Muscle of back (tissue), 11 donors: ENCODE data around the gene COX4I1. TPM values are rescaled to one million over a fixed set of nuclear protein-coding genes. Genes with fewer than 3 reads are reported as not detected.
"Not testable (repeated sequence)": the region's sequence is repeated elsewhere in the genome, so short reads cannot be mapped to it uniquely, and the experiment has no call there.

Experiments used
- DNase-seq, 3 donors: peaks; one replicate each; pipeline versions ENCODE4 v3.0.0 to v3.0.0-alpha.2; 2013
- polyA plus RNA-seq, 10 donors: library from polyadenylated mRNA; unstranded; fragments of 120-200 nt; gene quantifications; one replicate each; pipeline ENCODE4 v1.2.1, GENCODE V29; 2013; ENCODE audit not compliant: insufficient read length in 10 of 10

Gene COX4I1
- polyA plus RNA-seq, 10 donors = 332 to 475 (median 380) TPM

DNA sequence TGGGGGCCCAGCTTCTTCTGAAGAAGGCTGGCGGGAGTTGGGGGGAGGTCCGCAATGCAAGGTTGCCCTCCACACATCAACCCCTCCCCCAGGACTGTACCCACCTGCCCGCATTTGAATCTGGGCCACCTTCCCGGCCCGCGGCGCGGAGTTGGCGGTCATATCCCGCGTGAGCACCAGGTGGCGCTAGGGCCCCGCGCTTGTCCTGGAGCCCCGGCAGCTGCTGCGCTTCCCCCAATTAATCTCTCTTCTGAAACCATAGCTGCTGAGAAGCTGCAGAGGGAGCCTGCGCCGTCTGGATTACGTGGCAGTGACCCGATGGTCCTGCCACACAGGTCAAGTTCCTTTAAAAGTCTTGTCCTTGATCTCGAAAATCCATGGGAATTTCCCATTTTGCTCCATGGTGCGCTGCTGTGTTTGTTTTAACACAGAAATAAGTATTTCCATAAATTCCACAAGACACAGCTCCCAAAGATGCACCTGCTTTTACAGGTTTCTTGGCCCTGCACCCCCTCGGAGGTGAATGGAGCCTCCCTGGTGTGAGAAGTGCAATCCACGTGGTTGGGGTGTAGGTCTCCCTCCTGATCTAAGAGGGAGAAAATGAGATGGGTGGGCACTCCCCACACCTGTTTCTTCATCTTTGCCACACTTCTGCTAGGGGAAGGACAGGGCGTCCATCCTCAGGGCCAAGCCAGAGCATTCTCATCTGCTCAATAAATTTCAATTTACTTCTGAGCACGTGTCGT, 22.1 kb downstream of the COX4I1 start:
- peak; percentile 63 to 89 (median 83) for DNase-seq

DNA sequence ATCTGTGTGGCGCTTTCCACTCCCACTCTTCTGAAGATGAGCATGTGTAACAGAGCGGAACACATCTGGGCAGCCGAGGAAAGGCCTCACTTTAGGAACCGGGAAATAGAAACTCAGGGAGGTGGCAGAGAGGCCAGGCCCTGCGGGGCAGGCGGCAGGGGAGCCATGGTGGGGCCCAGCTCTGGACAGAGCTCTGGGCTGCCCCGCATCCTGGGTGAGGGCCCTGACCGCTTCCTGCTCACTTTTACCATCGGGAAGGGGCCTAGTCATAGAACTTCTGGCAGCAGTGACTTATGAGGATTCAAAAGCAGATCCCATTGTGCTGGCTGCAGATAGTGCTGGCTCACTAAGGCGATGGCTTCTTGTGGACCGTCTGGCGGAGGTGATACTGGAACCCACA, 22.6 kb downstream of the COX4I1 start:
- no peak for DNase-seq

DNA sequence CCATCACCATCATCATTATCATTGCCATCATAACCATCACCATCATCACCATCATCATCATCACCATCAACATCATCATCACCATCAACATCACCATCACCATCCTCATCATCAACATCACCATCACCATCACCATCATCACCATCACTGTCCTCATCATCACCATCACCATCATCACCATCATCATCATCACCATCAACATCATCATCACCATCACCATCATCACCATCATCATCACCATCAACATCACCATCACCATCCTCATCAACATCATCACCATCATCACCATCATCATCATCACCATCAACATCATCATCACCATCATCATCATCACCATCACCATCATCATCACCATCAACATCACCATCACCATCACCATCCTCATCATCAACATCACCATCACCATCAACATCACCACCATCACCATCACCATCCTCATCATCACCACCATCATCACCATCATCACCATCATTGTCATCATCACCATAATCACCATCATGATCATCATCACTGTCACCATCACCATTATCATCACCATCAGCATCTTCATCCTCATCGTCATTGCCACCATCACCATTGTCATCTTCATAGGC, 23.9 kb downstream of the COX4I1 start:
- no peak for DNase-seq

DNA sequence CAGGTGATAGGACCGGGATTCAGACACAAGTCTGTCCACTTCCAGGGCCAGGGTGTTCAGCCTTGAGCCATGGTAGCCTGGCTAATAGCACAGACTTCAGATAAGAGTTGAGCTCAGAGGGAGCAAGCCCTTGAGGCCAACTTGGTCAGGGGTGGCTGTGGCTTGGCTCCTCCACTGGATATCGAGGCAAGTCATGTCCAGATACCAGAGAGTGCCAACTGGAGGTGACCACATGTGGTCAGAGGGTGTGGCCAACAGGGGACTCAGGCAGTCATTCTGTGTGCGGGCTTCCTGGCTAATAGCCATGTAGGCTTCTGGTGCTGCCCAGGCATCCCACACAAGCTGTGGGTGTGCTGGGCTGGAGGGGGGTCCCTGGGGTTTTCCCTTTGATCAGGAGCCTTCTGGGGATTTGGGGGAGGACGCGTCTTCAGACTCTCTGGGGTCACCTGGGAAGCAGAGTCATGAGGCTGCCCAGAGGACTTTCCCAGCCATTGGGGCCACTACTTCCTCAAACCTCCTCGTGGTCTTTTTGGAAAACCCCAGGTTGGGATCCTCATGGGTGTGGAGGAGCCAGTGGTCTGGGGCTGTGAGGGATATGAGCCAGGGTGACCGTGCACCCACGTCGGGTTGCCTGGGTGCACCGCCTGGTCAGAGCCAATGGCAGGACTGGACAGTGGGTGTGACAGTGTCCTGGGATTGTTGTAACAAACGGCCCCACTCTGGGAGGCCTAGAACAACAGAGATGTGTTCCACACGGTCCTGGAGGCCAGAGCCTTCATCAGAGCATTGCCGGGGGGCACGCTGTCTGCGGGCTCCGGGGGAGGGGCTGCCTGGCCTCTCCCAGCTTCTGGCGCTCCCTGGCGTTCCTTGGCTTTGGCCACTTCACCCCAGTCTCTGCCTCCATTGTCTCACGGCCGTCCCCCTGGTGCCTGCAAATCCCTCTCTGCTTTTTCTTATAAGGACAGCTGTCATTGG, 25.0 kb downstream of the COX4I1 start:
- no peak for DNase-seq

DNA sequence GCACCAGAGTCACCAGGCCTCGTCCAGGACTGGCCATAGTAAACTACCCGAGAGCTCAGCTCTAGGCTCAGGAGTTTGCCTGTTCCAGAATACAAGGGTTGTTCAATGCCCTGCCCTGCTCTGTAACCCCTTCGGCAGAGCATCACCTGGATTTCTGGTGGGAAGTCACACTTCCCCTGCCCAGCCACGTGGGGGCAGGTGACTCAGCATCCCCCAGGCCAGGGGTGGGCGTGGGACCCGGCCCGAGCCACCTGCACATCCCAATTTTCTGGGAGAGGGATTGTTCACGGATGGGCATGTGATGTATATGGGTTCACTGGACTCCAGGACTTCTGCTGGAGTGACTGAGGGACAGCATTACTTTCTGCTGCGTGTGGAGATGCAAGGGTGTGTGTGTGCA, 25.8 kb downstream of the COX4I1 start:
- no peak for DNase-seq

DNA sequence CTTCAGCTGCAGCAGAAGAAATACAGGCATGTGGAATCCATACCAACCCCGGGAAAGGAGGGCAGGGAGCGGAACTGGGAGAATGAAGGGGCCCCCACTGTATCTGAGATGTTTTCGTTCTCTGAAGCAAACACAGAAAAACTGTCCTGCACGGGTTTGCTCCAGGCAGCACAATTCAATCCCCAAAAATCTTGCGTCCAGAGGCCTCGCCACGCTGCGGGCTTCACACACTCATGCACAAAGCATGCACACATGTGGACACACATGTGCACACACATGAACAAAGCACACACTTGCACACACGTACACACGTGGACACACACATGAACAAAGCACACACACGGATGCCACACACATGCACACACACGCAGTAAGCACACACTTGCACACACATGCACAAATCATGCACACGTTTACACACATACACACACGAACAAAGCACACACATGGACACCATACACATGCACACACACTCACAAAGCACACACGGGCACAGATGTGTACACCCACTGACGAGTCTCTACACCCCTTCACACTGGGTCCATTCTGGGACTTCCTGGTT, 27.3 kb downstream of the COX4I1 start:
- no peak for DNase-seq

DNA sequence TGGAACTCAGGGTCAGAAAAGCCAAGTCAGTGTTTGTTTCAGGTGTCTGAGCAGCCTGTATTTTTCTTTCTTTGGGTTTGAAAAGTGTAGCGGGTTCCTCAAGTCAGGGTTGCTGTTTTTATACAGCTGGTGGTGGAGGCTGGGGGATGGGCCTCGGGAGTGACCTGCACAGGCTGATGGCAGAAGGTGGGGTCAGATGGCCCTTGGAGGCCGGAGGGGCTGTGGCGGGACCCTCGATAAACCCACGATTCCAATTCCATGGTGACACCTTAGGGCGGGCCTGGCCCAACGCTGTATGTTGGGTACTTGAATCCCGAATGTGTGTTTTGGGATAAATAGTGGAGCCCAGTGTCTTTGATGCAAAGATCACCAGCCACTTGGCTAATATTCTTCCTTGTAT, 28.7 kb downstream of the COX4I1 start:
- no peak for DNase-seq

DNA sequence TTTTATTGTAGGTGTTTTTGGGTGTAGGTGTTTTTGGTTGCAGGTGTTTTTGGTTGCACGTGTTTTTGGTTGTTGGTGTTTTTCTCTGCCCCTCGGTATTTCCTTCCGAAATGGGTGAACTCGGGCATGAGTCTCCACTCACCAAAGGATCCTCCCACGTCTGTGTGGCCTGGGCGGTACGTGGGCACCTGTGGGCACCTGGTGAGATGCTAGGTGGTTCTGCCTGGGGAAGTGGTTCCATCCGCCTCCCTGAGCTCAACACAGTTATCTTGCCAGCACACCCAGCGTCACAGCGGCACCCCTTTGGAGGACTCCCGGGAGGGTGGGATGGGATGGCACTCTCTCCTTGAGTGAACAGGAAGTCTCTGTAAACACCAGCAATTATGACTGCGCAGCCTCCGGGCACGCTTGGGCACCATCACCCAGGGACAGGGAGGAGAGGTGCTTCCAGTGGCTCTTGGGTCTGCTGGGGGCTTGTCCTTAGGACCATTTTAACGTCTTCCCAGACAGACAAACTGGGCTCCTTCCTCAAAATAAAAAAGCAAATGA, 29.8 kb downstream of the COX4I1 start:
- DNase-seq = no peak

DNA sequence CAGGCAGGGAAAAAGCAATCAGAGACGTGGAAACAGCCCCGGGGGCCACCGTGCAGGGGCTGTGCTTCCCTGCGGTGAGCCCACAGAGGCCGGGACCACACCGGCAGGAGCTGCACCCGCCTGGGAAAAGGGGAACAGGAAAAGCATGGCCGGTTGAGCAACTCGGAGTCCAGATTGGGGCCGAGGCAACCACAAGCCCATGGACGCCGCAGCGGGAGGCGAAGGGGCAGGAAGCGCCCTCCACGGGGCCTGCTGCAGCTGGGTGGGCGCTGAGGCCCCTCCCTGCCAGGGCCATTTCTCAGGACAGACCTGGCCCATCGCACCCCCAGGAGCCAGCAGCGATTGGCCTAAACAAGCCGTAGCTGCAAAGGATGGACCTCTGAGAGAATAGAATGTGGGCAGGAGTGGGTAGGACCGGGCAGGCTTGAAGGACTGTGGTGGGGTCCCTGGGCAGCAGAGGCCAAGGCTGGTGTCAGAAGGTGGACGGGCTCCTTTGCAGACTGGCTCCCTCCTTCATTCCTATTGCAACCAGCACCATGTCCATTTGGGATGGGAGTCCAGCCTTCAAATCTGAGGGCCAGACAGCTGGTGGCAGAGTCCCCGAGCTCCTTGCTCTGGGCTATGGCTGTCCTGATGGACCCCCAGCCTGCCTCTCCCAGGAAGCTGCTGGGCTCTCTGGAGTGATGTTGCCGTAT, 30.4 kb downstream of the COX4I1 start:
- DNase-seq = peak in 1 of 3 donors; percentile 55

DNA sequence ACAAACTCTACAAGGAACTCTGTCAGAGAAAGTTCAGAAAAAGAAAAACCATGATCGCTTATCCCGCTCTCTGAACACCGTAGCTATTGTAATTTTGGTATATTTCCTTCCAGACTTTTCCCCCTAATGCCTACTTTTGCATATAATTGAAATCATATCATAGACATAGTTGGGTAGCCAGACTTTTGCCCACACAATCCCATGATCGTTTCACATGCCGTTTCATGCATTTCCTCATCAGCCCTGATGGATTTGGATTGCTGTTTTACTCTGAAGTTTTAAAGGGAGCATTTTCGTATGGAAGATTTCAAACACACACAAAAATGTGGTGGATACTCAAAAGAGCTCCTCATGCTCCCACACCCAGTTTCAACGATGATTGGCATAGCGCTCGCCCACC, 31.3 kb downstream of the COX4I1 start:
- no peak for DNase-seq

DNA sequence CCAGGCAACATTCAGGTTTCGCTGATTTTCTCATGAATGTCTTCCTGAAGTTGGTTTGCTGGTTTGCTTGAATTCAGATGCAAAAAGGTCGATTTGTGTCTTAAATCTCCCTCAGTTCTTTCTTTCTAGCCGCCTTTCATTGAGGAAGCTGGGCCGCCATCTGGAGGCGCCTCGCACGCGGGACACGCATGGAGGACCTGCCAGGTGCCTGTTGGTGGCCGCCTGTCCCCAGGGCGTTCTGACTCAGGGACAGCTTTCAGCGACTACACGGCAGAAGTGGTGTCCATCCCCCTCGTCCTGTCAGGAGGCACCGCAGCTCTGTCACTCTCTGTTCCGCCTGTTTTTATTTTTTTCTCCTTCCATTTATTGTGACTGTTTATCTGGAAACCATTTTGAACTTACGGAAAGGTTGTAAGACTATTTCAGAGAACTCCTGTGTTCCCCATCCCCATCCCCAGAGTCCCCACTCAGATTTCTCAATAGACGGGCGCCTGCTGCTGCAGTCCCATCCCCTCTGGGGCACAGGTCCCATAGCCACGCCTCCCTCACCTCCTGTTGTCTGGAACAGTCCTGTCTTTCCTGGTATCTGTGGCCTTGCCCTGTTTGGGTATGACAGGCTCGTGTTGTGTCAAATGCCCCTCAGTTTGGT, 33.2 kb downstream of the COX4I1 start:
- no peak for DNase-seq

DNA sequence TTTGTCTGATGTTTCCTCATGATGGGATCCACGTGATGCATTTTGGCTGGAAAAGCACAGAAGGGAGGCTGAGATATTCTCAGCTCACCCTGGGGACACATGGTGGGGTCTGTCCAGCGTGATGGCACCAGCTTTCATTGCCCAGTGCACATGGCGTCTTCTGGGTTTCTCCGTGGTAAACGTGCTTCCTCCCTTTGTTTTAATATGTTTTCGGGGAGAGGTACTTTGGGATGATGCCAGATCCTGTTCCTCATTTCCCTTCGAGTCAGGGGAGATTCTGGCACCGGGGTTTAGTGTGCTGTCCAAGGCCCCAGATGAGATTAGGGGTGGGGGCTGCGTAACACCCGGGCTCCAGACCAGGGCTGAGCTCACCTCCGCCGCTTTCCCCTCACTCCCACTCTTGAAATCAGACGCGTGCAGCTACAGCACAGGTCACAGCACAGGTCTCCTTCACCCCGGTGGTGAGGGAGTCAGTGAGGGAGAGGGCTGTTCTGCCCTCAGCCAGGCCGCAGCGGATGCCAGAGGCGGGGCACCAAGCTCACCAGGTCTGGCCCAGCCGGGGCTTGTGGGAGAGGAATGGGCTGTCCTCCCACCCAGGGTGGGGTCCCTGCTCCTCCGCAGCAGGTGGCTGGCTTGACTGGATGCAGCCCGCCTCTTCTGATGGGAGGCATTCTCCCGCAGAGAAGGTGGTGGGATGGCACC, 33.9 kb downstream of the COX4I1 start:
- no peak for DNase-seq

DNA sequence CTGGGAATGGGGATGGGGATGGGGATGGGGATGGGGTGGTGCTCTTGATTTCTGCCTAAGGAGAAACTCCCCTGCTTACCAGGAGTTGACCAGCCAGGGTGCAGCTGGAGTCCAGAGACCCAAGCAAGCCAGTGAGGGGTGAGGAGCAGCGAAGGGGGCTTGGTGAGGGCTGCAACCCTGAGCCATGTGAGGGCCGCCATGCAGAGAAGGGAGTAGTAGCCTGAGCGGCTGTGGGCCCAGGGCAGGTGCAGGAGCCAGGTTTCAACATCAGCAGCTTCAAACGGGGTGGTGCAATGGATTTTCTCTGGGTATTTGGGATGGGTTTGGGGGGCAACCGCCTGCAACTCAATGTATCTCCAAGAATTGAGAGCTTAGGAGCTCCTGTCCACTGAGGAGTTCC, 35.2 kb downstream of the COX4I1 start:
- DNase-seq = no peak

DNA sequence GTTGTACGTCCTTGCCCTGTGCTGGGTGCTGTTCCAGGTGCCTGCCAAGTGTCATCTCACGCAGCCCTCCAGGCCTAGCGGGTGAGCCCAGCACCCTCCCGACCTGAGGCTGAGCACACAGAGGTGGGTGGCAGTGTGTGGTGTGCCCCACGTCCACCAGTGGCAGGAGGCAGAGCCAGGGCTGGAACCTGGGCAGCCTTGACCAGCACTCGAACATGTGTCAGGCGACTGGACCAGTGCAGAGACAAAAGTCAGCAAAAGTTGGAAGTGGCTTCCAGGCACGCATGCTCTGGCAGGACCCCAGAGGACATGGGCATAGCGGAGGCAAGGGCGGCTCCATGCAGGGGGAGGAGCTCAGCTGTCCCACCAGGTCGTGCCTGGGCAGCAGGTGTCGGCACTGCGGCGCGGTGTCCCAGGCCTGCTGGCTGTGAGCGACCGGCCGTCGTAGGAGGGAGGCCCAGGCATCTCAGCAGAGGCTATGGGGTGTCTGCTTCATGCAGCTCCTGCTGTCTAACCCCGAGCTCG, 35.8 kb downstream of the COX4I1 start:
- DNase-seq = no peak

DNA sequence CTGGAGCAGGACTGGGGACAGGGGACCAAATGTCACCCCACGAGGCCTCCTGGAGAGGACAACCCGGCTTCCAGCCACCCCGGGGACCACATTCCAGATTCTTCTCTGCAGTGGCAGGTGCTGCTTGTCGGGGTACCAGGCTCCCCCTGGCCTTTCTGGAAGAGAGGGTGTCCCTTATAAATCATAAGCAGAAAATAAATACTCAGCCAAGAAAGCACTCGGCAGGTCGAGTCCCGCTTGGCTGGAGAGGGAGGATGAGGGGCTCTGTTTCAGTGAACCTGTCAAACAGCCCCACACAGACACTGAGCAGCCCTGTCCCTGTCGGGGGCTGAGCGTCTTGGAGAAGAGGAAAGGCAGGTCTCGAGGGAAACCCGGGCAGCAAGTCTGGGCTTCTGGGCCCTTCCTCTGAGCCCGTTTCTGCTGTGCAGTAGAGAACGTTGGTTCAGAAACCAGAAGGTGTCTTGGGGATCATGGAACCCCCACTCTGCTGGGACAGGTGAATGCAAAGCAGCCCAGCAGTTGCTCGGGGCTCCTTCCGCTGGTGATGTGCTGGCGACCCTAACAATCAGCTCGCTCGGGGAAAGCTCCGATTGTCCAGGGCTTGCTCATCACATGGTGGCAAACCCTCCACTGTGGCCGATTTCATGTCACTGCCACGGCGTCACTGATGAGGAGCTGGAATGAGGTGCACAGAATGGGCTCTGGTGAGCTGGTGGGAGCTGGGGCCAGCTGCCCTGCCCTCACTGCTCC, 36.6 kb downstream of the COX4I1 start:
- DNase-seq = no peak

DNA sequence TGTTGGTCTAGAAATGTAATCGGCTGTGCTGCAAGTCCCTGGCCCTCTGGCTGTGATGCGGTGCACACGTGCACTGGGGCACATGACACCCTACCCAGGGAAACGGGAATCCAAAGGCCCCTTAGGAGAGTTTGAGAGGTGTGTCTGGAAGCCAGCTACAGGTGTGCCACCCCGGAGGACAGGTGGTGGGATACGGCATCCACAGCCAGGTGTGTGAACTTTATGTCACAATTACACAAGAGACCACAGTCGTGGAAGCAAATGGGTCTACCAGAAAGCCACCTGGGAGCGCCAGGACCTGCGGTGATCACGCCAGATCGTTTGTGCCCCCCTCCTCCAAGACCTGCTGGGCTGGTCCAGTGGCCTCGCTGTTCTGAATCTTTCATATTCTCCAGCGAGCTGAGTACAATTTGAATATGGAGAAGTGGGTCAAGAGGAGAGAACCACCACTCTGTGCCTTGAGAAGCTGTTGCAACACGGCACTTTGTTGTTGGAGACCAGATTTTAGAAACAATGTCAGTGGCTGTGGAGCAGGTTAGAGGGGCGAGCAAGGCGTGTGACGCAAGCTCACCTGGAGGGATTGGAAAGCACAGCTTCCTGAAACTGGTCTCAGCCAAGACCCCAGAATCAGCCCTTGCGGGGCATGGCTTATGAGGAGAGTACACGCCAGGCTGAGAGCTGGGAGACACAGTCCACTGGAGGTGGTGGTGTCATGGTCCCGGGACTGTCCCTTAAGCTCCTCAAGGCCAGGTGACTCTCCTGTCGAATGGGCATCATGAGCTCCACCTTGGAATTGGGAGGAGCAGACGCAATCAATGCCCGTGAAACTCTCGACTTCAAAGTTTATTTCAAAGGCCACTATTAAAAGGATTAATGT, 37.4 kb downstream of the COX4I1 start:
- DNase-seq = no peak

DNA sequence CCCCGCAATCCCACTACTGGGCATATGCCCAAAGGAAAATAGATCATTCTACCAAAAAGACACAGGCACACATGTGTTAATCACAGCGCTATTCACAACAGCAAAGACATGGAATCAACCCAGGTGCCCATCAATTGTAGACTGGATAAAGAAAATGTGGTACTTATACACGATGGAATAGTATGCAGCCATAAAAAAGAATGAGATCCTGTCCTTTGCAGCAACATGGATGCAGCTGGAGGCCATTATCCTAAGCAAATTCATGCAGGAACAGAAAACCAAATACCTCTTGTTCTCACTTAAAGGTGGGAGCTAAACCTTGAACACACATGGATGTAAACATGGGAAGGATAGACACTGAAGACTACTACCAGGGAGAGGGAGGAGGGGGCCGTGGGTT, 38.2 kb downstream of the COX4I1 start:
- DNase-seq = not testable (repeated sequence)

DNA sequence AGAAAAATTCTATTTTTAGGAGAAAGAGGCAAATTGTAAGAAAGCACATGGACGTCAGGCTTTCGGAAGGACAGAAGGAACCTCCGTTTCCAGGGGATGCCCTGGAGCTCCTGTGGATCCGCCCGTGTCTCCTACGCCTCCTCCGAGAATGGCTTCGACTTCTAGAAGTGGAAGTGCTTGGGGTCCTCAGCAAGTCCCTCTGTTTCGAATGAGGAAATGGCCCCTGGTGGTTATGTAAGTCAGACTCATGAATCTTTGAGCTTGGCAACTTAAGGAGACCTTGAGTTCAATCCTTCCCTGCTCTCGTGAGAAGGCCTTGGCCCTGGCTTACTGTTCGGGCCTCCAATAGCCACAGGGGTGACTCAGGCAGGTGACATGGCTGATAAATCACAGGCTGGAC, 38.9 kb downstream of the COX4I1 start:
- DNase-seq = no peak
